GM19395 (cell line): ENCODE data around the gene FBN2.

Experiments used
- ATAC-seq: cut with Tn5 transposase; IDR thresholded peaks from one replicate; pipeline ENCODE4 v1.9.1; 2021; ENCODE audit warnings: mild to moderate bottlenecking, moderate library complexity; ENCODE audit not compliant: unreplicated experiment

Gene FBN2

DNA sequence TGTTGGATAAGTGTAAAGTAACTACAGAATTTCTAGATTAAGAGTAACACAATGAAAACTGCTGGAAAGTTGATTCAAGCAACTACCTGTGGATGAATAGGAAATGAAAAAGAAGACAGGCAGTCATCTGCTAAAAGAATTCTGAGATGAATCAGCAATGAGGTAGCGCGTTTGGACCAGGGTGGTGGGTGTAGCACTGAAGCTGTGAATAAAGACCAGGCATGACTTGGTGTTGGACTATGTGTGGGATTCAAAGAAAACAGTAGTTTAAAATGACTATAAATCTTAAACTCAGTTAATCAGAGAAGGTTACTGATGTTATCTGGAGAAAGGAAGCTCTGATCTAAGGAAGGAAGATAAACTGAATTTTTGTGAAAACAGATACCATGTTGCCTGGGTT lies 159.8 kb downstream of the FBN2 start:
- no peak for ATAC-seq

- ATAC-seq = no peak
Observed at GRCh38 chr5:128376577-128376976, 161.5 kb downstream of the FBN2 start.

DNA sequence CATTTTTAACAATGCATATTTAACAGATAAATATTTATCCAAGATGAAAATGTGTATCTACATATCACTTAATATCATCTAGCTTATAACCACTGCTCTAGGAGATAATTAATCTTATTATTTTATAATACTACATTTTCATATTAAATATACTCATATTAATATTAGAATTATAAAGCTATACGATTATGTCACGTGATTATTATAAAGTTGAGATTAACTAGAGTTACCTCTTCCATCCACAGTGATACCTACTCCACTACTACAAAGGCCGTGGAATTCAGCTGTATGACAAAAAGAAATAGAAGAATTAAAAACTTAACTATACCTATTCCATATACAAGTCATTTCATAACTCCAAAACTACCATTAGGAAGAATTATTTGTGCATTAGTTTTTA lies 171.9 kb downstream of the FBN2 start:
- no peak for ATAC-seq

GRCh38 chr5:128362370-128362769 lies 175.7 kb downstream of the FBN2 start:
- no peak for ATAC-seq

DNA sequence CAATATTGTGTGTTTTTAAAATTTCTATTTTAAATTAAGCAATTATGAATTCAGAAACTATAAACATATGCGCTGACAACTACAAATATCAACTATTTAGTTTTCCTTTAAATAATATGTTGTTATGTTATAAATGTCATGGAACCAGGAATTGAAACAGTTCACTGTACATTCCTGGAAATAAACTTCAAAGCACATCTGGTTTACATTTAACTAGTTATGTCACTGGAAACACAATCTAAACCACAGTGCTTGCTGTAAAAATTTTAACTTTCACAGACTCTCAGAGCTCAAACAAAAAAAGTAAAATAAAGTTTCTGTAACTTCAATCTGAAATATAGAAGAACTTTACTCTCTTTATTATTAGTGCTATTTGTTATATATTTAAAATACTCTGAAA lies 179.2 kb downstream of the FBN2 start:
- no peak for ATAC-seq

GRCh38 chr5:128357226-128357625 lies 180.8 kb downstream of the FBN2 start:
- ATAC-seq = no peak

GRCh38 chr5:128355961-128356360 lies 182.1 kb downstream of the FBN2 start:
- ATAC-seq = no peak

DNA sequence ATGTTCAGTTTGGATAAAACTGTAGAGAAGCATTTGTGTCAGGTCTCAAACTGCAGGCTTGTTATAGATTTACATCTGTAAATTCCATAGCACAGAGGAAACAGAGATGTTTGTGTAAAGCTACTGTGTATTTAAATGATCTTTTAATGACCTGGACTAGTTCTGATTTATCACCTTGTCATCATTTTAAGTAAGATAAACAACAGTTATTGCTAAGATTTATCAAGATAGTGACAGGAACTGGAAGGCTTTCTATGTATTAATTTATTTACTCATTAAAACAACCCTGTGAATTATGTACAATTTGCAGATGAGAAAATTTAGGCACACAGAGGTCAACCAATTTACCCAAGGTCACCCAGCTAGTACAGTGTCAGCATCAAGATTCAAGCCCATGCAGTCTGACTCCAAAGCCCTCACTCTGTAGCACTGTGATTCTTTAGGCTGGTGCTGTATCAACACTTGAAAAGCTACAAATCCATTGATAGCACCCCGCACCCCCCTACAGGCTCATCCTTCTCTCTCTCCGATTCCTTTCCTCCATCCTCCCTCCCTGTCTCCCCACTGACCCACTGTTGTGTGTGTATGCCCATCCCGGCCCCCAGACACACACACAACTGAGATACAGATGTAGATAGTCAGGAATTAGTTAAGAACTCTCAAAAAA lies 184.5 kb downstream of the FBN2 start:
- no peak for ATAC-seq

DNA sequence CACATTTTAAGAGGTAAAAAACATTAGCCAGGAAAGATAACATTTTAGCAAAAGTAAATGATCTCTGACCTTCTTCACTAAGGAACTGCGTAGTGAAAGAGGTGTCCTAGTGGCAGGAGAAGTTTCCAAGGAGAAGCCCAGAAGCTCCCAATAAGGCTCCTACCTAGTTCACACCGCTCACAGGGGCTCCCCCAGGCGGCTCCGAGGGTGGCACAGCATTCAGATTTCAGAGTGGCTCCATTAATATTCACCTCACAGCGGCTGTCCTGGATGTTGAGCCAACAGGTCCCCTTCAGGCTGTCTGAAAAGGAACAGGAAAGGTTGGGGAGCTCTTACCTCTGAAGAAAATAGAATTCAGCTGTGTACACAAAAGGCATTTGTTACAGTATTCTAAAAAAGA lies 187.3 kb downstream of the FBN2 start:
- no peak for ATAC-seq

DNA sequence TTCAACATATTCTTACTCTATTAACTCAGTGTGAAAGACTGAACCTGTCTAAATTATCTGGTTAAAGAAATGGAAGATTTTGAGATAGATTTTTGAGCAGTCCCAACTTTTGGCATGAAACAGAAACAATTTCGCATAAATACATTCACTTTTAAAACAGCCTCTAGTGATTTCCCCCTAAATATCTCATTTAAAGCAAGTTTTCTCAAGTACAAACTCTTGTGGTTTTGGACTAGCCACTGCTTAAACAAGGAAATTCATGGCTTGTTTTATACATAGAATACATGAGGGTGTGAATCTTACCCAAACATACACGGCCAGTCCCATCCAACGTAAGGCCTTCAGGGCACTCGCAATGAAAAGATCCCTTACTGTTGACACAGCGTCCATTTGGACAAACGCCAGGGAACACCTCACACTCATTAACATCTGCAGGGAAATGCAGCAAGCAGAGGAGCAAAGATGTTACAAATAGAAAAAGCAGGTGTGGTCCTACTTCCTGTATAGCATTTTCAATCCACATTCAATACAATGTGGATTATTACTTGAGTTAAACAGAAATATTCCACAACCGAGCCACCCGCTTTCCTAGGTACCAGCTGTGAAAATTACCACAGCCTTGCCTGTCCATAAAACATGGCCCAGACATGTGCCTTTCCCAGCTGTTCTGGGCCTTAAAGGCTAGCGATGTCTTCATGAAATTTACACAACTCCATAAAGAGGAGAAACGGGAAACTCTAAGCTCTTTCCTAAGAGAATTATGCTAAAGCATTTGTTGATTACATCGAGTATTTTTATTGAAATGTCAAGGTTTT lies 188.8 kb downstream of the FBN2 start:
- no peak for ATAC-seq

GRCh38 chr5:128346038-128346437 lies 192.0 kb downstream of the FBN2 start:
- ATAC-seq = no peak

DNA sequence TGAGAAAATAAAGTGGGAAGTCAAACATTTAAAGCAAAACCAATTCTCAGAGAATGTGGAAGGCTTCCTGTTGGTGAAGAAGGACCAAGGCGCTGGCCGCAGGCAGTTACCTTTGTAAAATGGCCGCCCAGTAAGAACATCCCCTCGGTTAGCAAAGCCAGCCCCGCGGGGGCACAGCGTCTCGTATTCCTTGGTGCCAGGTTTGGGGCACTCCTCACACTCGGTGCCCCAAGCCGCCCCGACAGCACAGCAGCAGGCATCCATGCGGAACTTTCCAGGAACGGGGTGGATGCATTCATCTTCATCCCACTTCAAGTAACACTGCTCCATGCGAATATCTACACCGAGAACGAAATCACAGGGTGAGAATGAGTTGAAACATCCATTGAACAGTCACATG lies 192.8 kb downstream of the FBN2 start:
- ATAC-seq = no peak

DNA sequence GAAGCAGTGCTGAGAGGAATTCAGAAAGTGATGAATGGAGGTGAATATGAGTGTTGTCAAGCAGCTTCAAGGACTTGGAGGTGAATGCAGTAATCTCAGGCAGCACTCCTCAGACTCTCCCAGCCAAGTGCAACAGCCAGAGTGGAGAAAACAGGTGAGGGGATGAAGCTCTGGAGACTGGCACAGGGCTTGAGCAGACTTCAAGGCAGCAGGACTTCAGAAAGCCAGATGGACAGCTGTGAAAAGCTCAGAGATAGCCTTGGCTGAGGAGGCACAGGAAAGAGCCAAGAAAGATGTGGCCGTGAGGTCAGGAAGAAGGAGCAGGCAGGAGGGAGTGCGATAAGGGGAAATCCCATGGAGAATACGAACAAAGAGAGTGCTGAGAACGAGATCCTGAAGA lies 194.9 kb downstream of the FBN2 start:
- no peak for ATAC-seq

DNA sequence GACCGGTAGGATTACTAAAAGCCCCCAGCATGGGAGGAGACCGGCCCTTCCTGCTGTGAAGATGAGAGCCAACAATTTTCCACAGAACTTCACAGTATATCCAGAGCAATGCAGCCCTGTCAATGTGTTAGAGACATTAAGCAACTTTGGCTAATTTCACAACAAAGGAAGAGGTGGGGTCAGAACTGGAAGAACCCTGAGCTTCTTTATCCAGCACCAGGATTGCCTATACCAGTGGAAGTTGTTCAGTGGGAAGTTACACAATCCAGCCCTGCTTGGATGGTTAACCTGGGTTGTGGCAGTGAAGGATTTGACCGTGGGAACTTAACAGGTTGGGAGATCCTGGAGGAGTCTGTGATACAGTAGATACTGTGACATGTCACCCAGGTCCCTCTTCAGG lies 197.0 kb downstream of the FBN2 start:
- no peak for ATAC-seq

DNA sequence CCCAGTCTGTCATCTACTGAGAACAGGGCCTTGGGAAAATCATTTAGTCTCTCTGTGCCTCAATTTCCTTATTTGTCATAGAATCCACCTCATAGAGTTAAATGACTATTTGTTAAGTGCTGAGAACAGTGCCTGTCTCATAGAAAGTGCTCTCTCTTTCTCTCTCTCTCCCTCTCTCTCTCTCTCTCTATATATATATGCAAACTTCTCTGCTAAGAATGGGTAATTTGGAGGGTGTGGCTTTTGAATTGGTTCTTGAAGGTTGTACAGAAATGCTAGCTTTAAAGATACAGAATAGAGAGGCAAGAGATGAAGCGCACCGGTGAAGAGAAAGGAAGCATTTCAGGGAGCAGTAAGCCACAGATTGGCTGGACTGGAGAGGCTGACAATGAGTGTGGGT lies 197.4 kb downstream of the FBN2 start:
- no peak for ATAC-seq

DNA sequence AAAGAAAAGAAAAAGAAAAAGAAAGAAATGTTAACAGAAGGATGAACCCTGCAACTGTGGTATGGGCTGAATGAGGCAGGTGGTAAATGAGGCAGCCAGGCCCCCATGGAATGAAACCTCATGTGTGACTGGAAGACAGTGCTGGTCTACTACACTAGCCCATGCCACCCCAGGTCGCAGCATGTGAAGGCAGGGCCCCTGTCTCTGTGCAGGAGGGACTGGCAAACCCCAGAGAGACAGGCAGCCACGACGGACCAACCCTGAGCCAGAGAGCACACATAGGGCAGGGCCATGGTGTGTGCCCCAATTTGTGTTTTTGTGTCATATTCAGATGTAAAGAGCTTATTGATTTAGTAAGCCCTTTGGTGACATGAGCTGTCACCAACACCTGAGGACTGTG lies 198.5 kb downstream of the FBN2 start:
- ATAC-seq = no peak

- no peak for ATAC-seq
Observed at GRCh38 chr5:128338649-128339048, 199.4 kb downstream of the FBN2 start.

DNA sequence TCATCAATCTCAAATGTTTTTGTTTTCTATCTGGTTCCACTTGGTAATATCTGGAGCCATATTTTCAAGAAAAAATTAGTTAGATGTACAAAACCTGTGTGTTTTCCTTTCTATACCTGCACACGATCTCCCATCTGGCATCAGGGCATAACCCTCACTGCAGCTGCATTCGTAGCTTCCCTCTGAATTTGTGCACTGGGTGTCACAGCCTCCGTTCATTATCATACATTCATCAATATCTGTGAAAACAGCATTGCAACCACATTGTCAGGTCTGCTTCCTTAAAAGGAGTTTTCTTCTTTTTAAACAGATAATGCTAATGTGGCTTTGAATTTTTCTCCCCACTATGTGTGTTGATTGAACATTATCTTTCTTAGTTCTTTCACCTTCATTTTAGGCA lies 202.7 kb downstream of the FBN2 start:
- ATAC-seq = no peak

DNA sequence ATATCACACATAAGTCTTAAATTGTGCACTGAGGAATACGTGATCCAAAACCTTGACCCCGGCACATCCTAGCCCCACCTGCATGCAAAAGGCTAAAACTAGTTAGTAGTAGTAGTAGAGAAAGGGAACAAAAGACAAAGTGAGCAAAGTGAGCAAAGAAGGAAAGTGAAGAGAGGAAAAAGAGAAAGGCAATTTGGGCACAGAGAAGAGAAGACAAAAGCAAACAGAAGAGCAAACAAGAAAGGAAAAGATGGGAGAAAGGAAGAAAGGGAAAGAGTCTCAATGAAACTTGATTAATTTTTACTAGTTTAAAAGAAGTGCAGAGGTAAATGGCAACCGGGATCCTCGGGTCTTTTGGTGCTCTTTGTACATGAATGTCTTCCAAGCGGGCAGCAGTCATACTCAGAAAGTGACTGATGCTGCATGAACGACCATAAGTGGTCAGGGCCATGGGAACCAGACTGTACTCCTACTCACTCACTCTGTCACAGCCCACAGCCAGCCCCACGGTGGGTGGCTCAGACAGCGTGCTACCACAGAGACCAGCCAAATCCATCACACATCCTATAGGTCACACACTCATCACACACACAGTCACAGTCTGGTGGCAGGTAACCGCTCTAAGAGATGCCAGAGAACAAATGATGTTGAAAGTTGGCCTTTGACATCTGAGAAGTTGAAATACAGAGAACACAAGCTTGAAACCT lies 203.9 kb downstream of the FBN2 start:
- no peak for ATAC-seq

- no peak for ATAC-seq
Observed at GRCh38 chr5:128331261-128331660, 206.8 kb downstream of the FBN2 start.

DNA sequence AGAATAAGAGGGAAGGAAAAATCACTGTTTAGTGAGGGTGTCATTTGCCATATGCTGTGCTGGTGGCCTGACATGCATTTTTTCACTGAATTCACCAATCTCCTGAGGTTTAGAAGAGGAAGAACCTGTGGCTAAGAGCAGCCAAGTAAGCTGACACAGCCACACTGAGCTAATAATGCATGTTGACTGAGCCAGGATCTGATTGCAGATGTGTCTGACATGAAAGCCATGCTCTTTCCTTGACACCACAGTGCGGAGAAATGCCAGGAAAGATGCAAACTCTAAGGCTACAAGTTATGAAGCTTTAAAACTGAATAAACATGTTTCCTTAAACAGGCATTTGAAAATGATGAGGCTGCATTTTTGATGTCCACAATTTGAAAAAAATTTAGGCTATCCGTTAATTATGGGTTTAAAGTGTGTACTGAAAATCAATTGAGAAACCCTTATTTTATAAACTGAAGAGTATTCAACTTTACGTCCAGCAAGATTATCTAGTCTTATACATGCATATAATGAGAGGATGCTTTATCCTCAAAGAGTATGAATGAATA lies 208.6 kb downstream of the FBN2 start:
- no peak for ATAC-seq

DNA sequence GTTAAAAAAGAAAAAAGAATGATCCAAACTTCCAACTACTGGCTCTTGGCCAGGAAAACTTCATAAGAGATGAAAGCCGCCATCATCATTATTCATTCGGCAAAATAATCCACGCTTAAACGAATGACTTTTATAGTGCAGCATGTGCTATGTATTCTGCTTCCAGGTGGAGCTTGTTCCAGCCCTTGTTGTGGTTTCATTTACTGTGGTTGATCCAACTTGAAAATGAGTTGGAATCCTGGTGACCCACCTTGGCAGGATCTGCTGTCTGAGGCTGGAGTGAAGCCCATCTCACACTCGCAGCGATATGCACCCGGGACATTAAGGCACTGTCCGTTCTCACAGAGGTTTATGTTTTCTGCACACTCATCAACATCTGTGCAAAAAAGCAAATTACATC lies 209.6 kb downstream of the FBN2 start:
- no peak for ATAC-seq
